ENCODE measurements around the gene GLG1.

DNA sequence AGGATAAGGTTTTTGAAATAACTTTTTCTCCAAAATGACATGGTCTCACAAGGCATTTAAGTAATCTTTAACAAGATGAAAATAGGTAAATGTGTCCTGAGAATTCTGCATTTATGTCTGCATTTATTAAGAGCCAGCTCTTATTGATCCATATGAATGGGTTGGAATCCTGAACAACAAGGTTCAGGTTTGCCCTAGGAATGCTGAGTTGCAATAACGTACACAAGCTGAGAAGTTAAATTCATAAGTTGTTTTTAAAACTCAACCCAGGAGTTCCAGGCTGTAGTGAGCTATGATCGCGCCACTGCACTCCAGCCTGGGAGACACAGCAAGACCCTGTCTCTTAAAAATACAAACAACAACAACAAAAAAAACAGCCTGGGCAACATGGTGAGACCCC lies 28.1 kb downstream of the GLG1 start:
- TF ChIP-seq, protein P1, sequence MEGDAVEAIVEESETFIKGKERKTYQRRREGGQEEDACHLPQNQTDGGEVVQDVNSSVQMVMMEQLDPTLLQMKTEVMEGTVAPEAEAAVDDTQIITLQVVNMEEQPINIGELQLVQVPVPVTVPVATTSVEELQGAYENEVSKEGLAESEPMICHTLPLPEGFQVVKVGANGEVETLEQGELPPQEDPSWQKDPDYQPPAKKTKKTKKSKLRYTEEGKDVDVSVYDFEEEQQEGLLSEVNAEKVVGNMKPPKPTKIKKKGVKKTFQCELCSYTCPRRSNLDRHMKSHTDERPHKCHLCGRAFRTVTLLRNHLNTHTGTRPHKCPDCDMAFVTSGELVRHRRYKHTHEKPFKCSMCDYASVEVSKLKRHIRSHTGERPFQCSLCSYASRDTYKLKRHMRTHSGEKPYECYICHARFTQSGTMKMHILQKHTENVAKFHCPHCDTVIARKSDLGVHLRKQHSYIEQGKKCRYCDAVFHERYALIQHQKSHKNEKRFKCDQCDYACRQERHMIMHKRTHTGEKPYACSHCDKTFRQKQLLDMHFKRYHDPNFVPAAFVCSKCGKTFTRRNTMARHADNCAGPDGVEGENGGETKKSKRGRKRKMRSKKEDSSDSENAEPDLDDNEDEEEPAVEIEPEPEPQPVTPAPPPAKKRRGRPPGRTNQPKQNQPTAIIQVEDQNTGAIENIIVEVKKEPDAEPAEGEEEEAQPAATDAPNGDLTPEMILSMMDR (IDR thresholded peaks at IDR 0.05; ENCODE audit: insufficient read depth, low read length) = no peak
- TF ChIP-seq, protein P2, sequence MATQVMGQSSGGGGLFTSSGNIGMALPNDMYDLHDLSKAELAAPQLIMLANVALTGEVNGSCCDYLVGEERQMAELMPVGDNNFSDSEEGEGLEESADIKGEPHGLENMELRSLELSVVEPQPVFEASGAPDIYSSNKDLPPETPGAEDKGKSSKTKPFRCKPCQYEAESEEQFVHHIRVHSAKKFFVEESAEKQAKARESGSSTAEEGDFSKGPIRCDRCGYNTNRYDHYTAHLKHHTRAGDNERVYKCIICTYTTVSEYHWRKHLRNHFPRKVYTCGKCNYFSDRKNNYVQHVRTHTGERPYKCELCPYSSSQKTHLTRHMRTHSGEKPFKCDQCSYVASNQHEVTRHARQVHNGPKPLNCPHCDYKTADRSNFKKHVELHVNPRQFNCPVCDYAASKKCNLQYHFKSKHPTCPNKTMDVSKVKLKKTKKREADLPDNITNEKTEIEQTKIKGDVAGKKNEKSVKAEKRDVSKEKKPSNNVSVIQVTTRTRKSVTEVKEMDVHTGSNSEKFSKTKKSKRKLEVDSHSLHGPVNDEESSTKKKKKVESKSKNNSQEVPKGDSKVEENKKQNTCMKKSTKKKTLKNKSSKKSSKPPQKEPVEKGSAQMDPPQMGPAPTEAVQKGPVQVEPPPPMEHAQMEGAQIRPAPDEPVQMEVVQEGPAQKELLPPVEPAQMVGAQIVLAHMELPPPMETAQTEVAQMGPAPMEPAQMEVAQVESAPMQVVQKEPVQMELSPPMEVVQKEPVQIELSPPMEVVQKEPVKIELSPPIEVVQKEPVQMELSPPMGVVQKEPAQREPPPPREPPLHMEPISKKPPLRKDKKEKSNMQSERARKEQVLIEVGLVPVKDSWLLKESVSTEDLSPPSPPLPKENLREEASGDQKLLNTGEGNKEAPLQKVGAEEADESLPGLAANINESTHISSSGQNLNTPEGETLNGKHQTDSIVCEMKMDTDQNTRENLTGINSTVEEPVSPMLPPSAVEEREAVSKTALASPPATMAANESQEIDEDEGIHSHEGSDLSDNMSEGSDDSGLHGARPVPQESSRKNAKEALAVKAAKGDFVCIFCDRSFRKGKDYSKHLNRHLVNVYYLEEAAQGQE (IDR thresholded peaks at IDR 0.05; ENCODE audit: insufficient replicate concordance, low read depth) = no peak
- TF ChIP-seq POLR2AphosphoS5 (IDR thresholded peaks at IDR 0.05; ENCODE audit: low read depth) = no peak
